Stomach (tissue), 9 donors: Measurements from ENCODE around the gene PHF21B. TPM values are rescaled to one million over a fixed set of nuclear protein-coding genes. Genes with fewer than 3 reads are reported as not detected.

Source experiments
- DNase-seq, 2 donors: peaks; one replicate each; pipeline versions ENCODE4 v3.0.0 to v3.0.0-alpha.2; 2013 to 2019
- H3K27ac ChIP-seq, 5 donors: fragments of 200-600 bp in 4 of 5; sonication (generic) in 4 of 5; one replicate each; pipeline ENCODE4 v1.5.1; 2013 to 2019; ENCODE audit warnings: mild to moderate bottlenecking in 1 of 5, moderate library complexity in 1 of 5
- H3K27me3 ChIP-seq, 3 donors: fragments of 200-600 bp; sonication (generic); one replicate each; pipeline ENCODE4 v1.5.1; 2017 to 2019; ENCODE audit warnings: mixed run types in 1 of 3
- H3K36me3 ChIP-seq, 4 donors: fragments of 200-600 bp; sonication (generic); 1 replicate in 3 of 4; 2 replicates in 1 of 4; pipeline ENCODE4 v1.5.1; 2016 to 2019
- H3K4me1 ChIP-seq, 4 donors: fragments of 200-600 bp; sonication (generic); one replicate each; pipeline ENCODE4 v1.5.1; 2016 to 2019
- H3K4me3 ChIP-seq, 4 donors: fragments of 200-600 bp; sonication (generic) in 3 of 4; one replicate each; pipeline ENCODE4 v1.5.1; 2016 to 2019; ENCODE audit warnings: mild to moderate bottlenecking in 1 of 4
- H3K9me3 ChIP-seq, 4 donors: fragments of 200-600 bp; sonication (generic); one replicate each; pipeline ENCODE4 v1.5.1; 2016 to 2019
- EP300 ChIP-seq: sonication (generic); formaldehyde crosslinking; IDR thresholded peaks from one replicate; pipeline ENCODE4 v1.6.1; 2017; ENCODE audit warnings: antibody characterized with exemption
- POLR2A ChIP-seq, 4 donors: fragments of 450-650 bp; IDR thresholded peaks; one replicate each; pipeline ENCODE4 v1.6.1; 2016; ENCODE audit warnings: antibody characterized with exemption in 4 of 4, control low read depth in 2 of 4, mild to moderate bottlenecking in 1 of 4, moderate library complexity in 1 of 4
- POLR2AphosphoS5 ChIP-seq, 3 donors: sonication (generic); formaldehyde crosslinking; IDR thresholded peaks; one replicate each; pipeline ENCODE4 v1.6.1; 2016; ENCODE audit warnings: antibody characterized with exemption in 3 of 3
- WGBS, 5 donors: extraction: QIAGEN DNeasy Blood & Tissue Kit in 3 of 5; methylation state at CpG; one replicate each; pipeline versions ENCODE4 v1.1.5 to v1.1.7; 2013 to 2018; 5-methylcytosine and 5-hydroxymethylcytosine counted together
- intact Hi-C: fragments of 100-400 bp; cut with DNase I; formaldehyde crosslinking; loops from one replicate; pipeline ENCODE4 v1.15.1; 2023; ENCODE audit warnings: low total_unique reads
- polyA plus RNA-seq, 3 donors: library from polyadenylated mRNA; stranded (reverse); fragments of 200-250 nt; gene quantifications; one replicate each; pipeline ENCODE4 v1.2.3, GENCODE V29; 2013
- total RNA-seq, 5 donors: library from RNA; depleted of rRNA; stranded (reverse); fragments of >200 nt; gene quantifications; one replicate each; pipeline versions ENCODE4 v1.1.0 to v1.2.3, GENCODE V29; 2014 to 2016
- TF ChIP-seq, protein P1 (sequence below), 7 experiments: fragments of 450-650 bp in 4 of 7; fragments of 200-600 bp in 3 of 7; sonication (generic) in 3 of 7; IDR thresholded peaks; one replicate each; pipeline ENCODE4 v1.5.1; 2016 to 2019; ENCODE audit warnings: antibody characterized with exemption in 7 of 7, control low read depth in 2 of 7, mild to moderate bottlenecking in 1 of 7
- donor health status: healthy with polysubstance abuse.
- donor health status: Bipolar disorder and iron deficiency.
- donor health status: healthy.

The PHF21B gene
- total and polyA plus RNA-seq, 8 donors = 0.12 to 0.45 (median 0.26) TPM; not detected in 4

DNA sequence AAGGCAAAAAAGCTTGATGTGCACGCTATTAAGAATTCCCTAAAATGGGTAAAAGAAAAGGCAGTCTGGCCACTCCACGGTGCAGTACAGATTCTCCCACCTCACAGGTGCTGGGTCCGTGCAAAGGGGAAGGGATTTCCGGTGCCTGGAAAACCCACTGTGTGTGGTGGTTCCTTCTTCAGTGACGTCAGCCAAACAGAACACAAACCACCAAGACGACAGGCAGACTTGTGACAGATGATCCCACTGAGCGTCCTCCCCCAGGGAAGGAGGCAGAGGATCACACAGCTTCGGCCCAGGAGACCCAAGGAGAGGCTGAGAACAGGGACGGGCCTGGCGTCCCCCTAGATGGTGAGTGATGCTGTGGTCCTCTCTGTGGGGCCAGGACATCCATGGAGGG, 18.6 kb downstream of the PHF21B start:
- H3K27ac ChIP-seq = no peak overlapping the region
- WGBS, 5 donors = 79 to 89% (median 83%) methylated on average over 7 to 10 of the region's 10 CpGs
- no peaks in the 10 kb centered on the region for H3K9me3 ChIP-seq
- TF ChIP-seq EP300 (no peak), POLR2AphosphoS5 (IDR thresholded peaks at IDR 0.05) (no peak), POLR2A (IDR thresholded peaks at IDR 0.05) (no peak)
- TF ChIP-seq, protein P1, sequence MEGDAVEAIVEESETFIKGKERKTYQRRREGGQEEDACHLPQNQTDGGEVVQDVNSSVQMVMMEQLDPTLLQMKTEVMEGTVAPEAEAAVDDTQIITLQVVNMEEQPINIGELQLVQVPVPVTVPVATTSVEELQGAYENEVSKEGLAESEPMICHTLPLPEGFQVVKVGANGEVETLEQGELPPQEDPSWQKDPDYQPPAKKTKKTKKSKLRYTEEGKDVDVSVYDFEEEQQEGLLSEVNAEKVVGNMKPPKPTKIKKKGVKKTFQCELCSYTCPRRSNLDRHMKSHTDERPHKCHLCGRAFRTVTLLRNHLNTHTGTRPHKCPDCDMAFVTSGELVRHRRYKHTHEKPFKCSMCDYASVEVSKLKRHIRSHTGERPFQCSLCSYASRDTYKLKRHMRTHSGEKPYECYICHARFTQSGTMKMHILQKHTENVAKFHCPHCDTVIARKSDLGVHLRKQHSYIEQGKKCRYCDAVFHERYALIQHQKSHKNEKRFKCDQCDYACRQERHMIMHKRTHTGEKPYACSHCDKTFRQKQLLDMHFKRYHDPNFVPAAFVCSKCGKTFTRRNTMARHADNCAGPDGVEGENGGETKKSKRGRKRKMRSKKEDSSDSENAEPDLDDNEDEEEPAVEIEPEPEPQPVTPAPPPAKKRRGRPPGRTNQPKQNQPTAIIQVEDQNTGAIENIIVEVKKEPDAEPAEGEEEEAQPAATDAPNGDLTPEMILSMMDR (IDR thresholded peaks at IDR 0.05) = no peak
- DNase-seq = no peak
- intact Hi-C loops = no loop called here
- H3K27me3 ChIP-seq = peaks cover 0 to 31% (median 7%) of the 10 kb centered on the region in 3 donors
- no peaks in the 10 kb centered on the region for H3K36me3 ChIP-seq
- no peaks in the 10 kb centered on the region for H3K4me1 ChIP-seq
- H3K4me3 ChIP-seq = no peak overlapping the region

DNA sequence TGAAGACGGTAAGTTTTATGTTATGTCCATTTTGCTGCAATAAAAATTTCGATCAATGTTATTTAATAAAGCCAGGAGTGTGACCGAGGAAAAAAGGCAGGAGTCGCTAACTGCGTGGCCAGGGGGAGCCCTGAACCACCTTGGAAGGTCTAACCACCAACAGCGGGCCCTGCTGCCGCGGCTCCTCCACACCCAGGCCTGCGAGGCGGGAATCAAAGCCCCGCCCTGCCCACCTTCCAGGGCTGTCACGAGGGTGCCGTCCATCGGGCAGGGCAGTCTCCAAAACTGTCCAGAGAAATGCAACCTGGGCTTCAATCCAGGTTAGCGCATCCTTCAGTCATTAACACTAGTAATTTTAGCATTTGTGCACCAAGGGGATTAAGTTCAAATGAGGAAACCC, 19.0 kb downstream of the PHF21B start:
- H3K4me3 ChIP-seq = no peak overlapping the region
- 70 to 87% (median 80%) methylated on average over 14 to 15 of the region's 15 CpGs for WGBS, 5 donors
- TF ChIP-seq, protein P1 (IDR thresholded peaks at IDR 0.05) = no peak
- TF ChIP-seq EP300 (no peak), POLR2A (IDR thresholded peaks at IDR 0.05) (no peak), POLR2AphosphoS5 (IDR thresholded peaks at IDR 0.05) (no peak)
- intact Hi-C loops = no loop called here
- H3K4me1 ChIP-seq = no peaks in the 10 kb centered on the region
- DNase-seq = no peak
- H3K9me3 ChIP-seq = no peaks in the 10 kb centered on the region
- H3K36me3 ChIP-seq = no peaks in the 10 kb centered on the region
- no peak overlapping the region for H3K27ac ChIP-seq
- H3K27me3 ChIP-seq = peaks cover 0 to 31% (median 7%) of the 10 kb centered on the region in 3 donors

GRCh38 chr22:44990328-44990727, 19.5 kb downstream of the PHF21B start:
- DNase-seq = no peak
- TF ChIP-seq, protein P1 (IDR thresholded peaks at IDR 0.05) = no peak
- no peak for TF ChIP-seq POLR2AphosphoS5 (IDR thresholded peaks at IDR 0.05)
- TF ChIP-seq POLR2A (IDR thresholded peaks at IDR 0.05) = no peak
- TF ChIP-seq EP300 = no peak
- no peak overlapping the region for H3K4me3 ChIP-seq
- H3K36me3 ChIP-seq = no peaks in the 10 kb centered on the region
- H3K27me3 ChIP-seq = peaks cover 0 to 31% (median 3%) of the 10 kb centered on the region in 3 donors
- intact Hi-C loops = no loop called here
- no peak overlapping the region for H3K27ac ChIP-seq
- no peaks in the 10 kb centered on the region for H3K4me1 ChIP-seq
- no peaks in the 10 kb centered on the region for H3K9me3 ChIP-seq
- 76 to 89% (median 79%) methylated on average over 13 of the region's 13 CpGs for WGBS, 5 donors

DNA sequence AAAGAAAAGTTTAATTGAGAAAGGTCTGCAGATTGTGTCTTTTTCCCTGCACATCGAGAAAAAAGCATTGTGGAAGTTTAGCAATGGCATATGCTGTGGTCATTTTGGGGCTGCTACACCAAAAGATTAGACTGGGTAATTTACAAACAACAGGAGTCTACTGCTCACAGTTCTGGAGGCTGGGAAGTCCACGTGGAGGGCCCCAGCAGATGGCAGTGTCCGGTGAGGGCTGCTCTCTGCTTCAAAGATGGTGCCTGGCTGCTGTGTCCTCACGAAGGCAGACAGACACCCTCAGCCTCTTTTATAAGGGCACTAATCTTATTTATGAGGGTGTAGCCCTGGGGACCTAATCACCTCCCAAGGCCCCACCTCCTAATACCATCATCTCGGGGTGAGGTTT, 21.1 kb downstream of the PHF21B start:
- Histone ChIP-seq H3K9me3 (no peaks in the 10 kb centered on the region), H3K4me3 (no peak overlapping the region), H3K36me3 (no peaks in the 10 kb centered on the region), H3K27me3 (peaks cover 0 to 23% (median 0%) of the 10 kb centered on the region in 3 donors), H3K27ac (no peak overlapping the region), H3K4me1 (no peaks in the 10 kb centered on the region)
- 58 to 84% (median 72%) methylated on average over 2 to 5 of the region's 5 CpGs for WGBS, 5 donors
- intact Hi-C loops = no loop called here
- TF ChIP-seq EP300 (no peak), POLR2A (IDR thresholded peaks at IDR 0.05) (no peak), POLR2AphosphoS5 (IDR thresholded peaks at IDR 0.05) (no peak)
- TF ChIP-seq, protein P1 (IDR thresholded peaks at IDR 0.05) = no peak
- no peak for DNase-seq
